ENCODE data around the gene NAV2. TPM values are rescaled to one million over a fixed set of nuclear protein-coding genes. Genes with fewer than 3 reads are reported as not detected.
"Not testable (repeated sequence)": the region's sequence is repeated elsewhere in the genome, so short reads cannot be mapped to it uniquely, and the experiment has no call there.

NAV2 gene
- polyA plus RNA-seq, 4 donors, result 22.0 to 58.3 (median 35.5) TPM

- DNase-seq (ENCODE audit: low read depth in 4 of 4, low spot score in 3 of 4), result no peak
Measured at GRCh38 chr11:20064961-20065405, 352.3 kb downstream of the NAV2 start.

- DNase-seq (ENCODE audit: low read depth in 4 of 4, low spot score in 3 of 4), result no peak
Measured at GRCh38 chr11:20065406-20065805, 352.8 kb downstream of the NAV2 start.

DNA sequence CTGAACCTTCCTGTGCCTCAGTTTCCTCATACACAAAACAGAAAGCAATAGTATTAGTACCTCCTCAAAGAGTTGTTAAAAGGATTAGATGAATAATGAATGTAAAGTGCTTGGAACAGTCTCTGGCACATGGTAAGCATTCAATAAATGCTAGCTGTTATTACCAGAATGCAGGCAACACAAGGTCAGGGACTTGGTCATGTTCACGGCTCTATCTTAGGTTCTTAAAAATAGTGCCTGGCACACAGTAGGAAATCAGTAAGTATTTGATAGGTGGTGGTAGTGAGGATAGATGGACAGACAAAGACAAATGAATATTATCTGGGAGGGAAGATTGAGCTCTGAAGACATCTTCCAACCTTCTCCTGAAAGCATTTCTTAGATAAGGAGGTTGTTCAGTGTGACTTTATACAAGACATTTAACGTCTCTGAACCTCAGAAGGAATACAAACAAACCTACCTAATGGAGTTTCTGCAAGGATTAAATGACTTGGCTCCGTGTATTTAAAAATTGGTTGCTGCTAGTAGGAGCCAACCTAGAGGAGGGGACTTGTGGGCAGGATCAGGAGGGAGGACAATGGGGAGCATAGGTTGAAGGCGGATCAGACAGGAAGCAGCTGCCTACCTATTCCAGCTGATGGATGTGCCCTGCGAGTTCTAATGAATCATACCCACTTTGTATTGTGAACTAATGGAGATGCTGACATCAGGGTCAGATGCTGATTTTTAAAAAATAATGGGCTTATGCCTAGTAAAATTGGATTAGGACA is 353.6 kb downstream of the NAV2 start:
- DNase-seq (ENCODE audit: low read depth in 4 of 4, low spot score in 3 of 4), result no peak

DNA sequence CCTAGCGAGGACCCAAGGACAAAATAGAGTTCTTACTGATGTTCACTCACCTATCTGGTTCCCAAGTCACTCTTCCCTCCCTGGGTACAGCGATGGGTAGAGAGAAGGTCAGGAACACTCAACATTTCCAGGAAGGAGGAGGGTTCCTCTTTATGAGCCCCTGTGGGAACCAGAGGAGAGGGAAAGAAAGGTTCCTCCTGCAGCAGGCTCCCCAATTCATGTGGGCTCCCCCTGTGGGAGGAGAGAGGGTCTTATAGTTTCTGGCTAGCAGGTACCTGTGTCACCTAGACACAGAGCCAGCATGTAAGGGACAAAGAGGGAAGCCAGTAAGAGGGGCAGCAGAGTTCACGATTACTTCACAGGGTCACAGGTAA is 354.1 kb downstream of the NAV2 start:
- no peak for DNase-seq (ENCODE audit: low read depth in 4 of 4, low spot score in 3 of 4)

DNA sequence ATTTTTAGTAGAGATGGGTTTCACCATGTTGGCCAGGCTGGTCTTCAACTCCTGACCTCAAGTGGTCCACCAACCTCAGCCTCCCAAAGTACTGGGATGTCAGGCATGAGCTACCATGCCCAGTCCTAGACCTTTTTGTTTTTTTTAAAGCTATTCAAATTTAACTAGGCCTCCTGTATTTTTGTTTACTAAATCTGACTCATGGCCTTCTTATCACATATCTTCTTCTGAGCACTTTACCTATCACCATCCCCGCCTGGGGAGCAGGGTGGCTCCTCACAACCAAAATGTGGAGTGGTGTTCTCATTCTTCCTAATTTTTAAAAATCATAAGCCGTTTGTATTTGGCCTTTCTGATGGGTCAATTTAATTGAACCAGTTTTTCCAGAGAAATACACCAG is 355.0 kb downstream of the NAV2 start:
- DNase-seq (ENCODE audit: low read depth in 4 of 4, low spot score in 3 of 4), result no peak

DNA sequence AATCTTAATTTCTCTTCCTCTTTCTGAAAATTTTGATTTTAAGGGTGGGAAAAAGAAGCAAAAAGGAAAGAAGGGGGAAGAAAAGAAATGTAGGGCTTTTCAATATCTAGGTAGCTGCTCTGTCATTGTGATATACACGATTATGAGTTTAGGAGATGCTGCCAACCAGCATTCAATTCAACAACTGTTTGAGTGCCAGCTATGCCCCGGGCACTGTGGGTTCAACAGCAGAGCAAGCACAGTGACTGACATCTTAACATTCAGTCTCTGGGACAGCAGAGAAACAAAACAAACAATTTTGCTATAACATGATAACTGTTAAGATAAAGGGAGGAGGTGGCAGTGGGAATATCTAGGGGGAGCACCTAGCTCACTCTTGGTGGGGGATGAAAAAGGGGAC is 356.1 kb downstream of the NAV2 start:
- DNase-seq (ENCODE audit: low read depth in 4 of 4, low spot score in 3 of 4), result no peak

DNA sequence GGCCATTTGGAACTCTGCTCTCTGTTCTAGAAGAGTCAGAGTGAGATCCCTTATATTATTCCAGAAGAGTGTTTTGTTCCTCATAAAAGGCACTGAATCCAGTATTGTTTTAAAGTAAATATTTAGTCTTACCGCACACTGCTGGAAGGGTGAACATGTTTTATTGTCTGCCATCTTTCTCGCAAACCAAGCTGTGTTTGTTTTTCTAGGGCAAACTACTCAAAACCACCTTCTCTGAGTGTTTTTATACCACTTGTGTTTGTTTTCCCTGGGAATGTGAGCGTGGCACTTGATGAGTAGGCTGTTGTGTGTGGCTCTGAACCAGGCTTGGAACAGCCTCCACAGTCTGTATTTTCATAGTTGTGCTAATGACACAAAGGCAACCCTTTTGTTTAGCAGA is 357.8 kb downstream of the NAV2 start:
- DNase-seq (ENCODE audit: low read depth in 4 of 4, low spot score in 3 of 4), result no peak

DNA sequence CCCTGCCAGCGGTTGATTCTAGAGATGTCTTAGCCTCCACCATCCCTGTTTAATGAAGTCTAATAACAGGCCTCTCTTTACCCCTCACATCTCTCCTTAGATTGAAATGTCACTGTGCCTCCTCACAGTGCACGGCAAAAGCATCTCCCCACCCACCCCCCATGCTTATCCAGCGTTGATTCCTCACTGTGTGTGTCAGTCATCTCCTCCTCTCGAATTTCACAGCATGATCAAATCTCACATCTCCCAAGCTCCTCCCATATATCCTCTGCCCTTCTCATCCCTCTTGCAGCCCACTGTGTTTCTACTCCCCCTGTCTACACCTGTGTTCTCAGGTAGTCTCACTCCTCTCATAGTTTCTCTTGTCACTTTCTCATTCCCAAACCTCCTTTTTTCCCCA is 363.0 kb downstream of the NAV2 start:
- DNase-seq (ENCODE audit: low read depth in 4 of 4, low spot score in 3 of 4), result no peak

DNA sequence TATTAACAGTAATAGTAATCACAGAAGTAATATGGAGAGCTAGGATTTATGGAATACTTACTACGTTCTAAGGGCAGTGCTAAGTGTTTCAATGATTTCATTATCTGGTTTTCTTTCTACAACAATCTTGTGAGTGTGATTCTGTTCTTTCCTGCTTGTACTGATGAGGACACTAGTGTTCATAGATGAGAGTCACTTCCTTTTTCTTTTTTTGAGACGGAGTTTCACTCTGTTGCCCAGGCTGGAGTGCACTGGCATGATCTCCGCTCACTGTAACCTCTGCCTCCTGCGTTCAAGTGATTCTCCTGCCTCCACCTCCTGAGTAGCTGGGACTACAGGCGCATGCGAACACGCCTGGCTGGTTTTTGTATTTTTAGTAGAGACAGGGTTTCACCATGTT is 366.2 kb downstream of the NAV2 start:
- DNase-seq (ENCODE audit: low read depth in 4 of 4, low spot score in 3 of 4), result no peak

GRCh38 chr11:20080032-20080685 is 367.5 kb downstream of the NAV2 start:
- no peak for DNase-seq (ENCODE audit: low read depth in 4 of 4, low spot score in 3 of 4)

DNA sequence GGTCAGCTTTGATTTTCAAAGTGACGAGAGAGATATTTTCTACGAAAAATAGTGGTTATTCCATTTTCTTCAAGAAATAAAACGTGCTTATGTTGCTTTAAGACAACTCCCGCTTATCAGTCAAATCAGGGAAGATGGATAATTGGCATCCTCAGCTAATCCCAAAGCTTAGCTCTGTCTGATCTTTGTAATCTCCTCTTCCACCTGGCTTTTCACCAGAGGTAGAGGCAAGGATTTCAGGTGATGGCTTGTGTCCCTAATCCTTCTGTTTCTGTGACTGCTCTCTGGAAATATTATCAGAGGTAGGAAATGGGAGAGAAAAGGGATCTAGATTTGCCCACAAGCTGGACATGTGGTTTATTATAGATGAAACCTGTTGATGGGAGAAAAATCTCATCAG is 368.7 kb downstream of the NAV2 start:
- no peak for DNase-seq (ENCODE audit: low read depth in 4 of 4, low spot score in 3 of 4)

DNA sequence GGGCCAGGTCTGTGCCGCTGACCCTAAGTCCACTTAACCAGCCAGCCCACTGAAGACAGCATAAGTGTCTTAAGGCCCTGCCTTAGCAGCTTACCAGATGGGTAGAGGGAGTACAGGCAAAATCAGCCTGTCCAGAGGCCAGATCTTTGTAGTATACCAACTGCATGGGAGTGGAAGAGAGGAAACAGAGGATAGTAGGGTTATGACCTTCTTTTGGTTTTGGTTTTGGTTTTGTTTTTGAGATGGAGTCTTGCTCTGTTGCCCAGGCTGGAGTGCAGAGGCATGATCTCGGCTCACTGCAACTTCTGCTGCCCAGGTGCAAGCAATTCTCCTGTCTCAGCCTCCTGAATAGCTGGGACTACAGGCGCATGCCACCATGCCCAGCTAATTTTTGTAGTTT is 371.2 kb downstream of the NAV2 start:
- DNase-seq (ENCODE audit: low read depth in 4 of 4, low spot score in 3 of 4), result not testable (repeated sequence)

DNA sequence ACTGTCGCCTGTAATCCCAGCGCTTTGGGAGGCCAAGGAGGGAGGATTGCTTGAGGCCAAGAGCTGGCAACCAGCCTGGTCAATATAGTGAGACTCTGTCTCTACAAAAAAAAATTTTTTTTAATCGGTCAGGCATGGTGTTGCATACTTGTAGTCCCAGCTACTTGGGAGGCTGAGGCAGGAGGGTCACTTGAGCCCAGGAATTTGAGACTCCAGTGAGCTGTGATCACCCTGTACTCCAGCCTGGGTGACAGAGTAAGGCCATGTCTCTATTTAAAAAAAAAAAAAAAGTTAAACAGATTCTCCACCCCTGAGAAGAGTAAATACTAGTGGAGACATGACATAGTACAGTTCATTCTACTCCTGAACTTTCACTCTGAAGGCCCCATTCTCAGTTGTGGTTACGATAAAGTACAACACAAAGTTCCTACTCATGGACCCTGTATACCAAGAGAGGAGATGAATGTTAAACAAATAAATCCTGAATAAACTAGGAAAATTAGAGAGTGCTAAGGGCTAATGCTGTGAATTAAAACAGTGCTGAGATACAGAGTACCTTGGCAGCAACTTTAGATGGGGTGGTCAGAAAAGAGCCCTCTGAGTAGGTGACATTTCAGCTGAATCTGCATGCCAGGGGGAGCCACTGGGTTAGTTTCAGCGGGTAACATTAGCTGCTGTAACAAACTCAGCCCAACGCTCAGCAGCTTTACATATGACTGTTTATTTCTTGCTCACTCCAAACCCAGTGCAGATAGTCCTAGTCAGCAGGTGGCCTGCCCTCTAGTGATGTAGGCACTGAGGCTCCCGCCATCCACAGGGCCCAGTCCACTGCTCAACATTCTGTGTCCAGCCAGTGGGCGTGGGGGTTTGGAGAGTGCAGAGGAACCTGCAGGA is 372.5 kb downstream of the NAV2 start:
- DNase-seq (ENCODE audit: low read depth in 4 of 4, low spot score in 3 of 4), result no peak

DNA sequence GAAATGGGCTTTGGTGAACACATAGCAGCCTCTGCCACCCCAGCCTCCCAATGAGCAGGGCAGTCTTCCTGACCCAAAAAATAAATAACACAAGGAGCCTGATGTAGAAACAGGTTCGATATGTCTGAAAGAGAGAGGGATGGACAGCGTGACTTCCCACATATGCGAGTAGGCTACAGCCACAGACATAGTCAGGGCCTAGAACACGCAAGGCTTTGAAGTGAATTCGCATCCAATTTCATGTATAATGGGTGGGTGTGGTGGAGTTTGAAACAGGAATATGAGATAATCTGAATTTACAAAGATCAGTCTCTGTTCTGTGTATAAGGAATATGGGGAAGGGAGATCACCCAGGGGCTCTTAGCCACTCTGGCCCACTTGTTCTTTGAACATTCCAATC is 373.3 kb downstream of the NAV2 start:
- DNase-seq (ENCODE audit: low read depth in 4 of 4, low spot score in 3 of 4), result no peak

GRCh38 chr11:20087118-20087521 is 374.5 kb downstream of the NAV2 start:
- DNase-seq (ENCODE audit: low read depth in 4 of 4, low spot score in 3 of 4), result no peak

DNA sequence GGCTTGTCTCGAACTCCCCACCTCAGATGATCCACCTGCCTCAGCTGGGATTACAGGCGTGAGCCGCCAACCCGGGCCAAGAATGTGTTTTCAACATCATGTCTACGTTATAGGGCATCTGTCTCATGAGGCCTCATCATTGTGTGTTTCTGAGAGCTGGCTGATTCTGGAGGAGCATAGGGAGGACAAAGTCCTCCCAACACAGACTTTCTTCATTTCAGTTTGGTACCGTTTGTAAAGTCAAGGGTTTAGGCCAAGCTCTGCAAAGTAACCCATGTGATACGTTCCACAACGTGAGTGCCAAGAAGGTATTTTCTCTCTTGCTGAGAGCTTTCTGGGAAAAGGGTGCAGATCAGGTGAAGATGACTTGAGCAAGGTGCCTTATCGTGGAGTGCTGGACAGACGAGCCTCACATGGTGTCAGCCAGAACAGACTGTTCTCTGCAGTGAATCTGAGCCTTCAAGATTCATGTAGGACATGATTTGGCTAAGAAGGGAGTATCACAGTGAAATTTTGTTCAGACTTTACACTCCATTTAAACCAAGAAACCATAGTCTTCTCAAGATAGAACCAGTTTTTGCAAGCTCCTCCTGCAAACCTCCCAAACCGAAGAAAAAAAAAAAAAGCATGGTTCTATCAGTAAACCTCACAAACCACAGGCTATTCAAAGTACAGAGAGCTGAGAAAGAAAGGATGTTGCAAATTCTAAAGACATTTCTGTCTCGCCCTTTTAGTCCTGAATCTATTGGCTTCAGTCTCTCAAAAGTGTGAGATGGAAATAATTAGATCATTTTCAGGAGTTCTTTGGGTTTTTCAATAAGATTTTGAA is 376.0 kb downstream of the NAV2 start:
- no peak for DNase-seq (ENCODE audit: low read depth in 4 of 4, low spot score in 3 of 4)

- no peak for DNase-seq (ENCODE audit: low read depth in 4 of 4, low spot score in 3 of 4)
Measured at GRCh38 chr11:20089367-20089766, 376.7 kb downstream of the NAV2 start.

- DNase-seq (ENCODE audit: low read depth in 4 of 4, low spot score in 3 of 4), result no peak
Measured at GRCh38 chr11:20089796-20090653, 377.4 kb downstream of the NAV2 start.

DNA sequence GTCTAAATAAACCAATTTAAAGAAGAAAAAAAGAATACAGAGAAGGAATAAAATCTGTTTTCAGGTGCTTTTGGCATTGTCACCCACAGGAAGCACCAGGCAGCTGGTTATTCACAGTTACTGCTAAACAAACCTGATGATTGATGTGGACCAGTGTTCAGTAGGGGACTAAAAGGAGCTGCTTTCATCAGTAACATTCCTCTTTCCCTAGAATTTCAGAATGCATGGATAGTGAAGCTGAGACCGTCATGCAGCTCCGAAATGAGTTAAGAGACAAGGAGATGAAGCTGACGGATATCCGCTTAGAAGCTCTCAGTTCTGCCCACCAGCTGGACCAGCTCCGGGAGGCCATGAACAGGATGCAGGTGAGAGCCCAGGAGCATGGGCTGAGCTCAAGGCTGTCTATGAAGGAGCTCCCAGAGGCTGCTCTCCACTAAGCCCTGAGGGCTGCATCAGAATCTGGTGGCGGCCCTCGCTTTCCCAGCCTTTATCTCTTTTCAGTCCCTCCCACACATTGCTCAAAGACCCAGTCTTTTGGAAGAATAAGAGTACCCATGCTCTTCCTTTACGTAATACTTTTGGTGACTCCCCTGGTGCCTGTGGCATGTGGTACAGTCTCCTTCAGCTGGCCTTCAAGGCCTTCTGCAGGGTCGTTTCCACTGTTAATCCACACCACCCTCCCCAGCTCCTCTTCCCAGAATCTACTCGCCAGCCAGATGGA is 378.2 kb downstream of the NAV2 start:
- no peak for DNase-seq (ENCODE audit: low read depth in 4 of 4, low spot score in 3 of 4)

Measured in left renal pelvis (tissue), 4 donors.